Hepatocyte (in vitro differentiated cells): ENCODE data around the gene MAGI2. TPM values are rescaled to one million over a fixed set of nuclear protein-coding genes. Genes with fewer than 3 reads are reported as not detected.

Source experiments
- DNase-seq: peaks from one replicate; pipeline ENCODE4 v3.0.0-alpha.2; 2016; ENCODE audit warnings: low spot score
- H2AFZ ChIP-seq: fragments of 200-600 bp; sonication (generic); 2 replicates; pipeline ENCODE4 v1.6.0; 2016; ENCODE audit warnings: antibody characterized with exemption, mild to moderate bottlenecking
- H3K27ac ChIP-seq: fragments of 200-600 bp; sonication (generic); 2 replicates; pipeline ENCODE4 v1.5.1; 2016; ENCODE audit warnings: mild to moderate bottlenecking
- H3K27me3 ChIP-seq: fragments of 200-600 bp; sonication (generic); 2 replicates; pipeline ENCODE4 v1.6.1; 2016
- H3K36me3 ChIP-seq: fragments of 200-600 bp; sonication (generic); replicated peaks from 2 replicates; pipeline ENCODE4 v1.5.1; 2016; ENCODE audit warnings: low read depth; ENCODE audit not compliant: insufficient read depth
- H3K4me1 ChIP-seq: fragments of 200-600 bp; sonication (generic); 2 replicates; pipeline ENCODE4 v1.5.1; 2016; ENCODE audit warnings: mild to moderate bottlenecking, moderate library complexity; ENCODE audit not compliant: insufficient read depth
- H3K4me2 ChIP-seq: fragments of 200-600 bp; sonication (generic); 2 replicates; pipeline ENCODE4 v1.6.0; 2016
- H3K4me3 ChIP-seq: fragments of 200-600 bp; sonication (generic); 2 replicates; pipeline ENCODE4 v1.5.1; 2016; ENCODE audit warnings: mild to moderate bottlenecking
- H3K79me2 ChIP-seq: fragments of 200-600 bp; sonication (generic); 2 replicates; pipeline ENCODE4 v1.6.0; 2017; ENCODE audit warnings: mild to moderate bottlenecking
- H3K9me2 ChIP-seq: fragments of 200-600 bp; sonication (generic); replicated peaks from 2 replicates; pipeline ENCODE4 v1.6.0; 2017; ENCODE audit warnings: mild to moderate bottlenecking; ENCODE audit not compliant: insufficient read depth
- H3K9me3 ChIP-seq: fragments of 200-600 bp; sonication (generic); 2 replicates; pipeline ENCODE4 v1.5.1; 2016; ENCODE audit warnings: low read depth, mild to moderate bottlenecking
- H4K20me1 ChIP-seq: fragments of 200-600 bp; sonication (generic); 2 replicates; pipeline ENCODE4 v1.6.0; 2016; ENCODE audit warnings: mild to moderate bottlenecking; ENCODE audit not compliant: insufficient read depth, poor library complexity, severe bottlenecking
- EZH2 ChIP-seq: fragments of 200-600 bp; sonication (generic); IDR thresholded peaks from 2 replicates; pipeline ENCODE4 v1.6.1; 2016; ENCODE audit warnings: antibody characterized with exemption, mild to moderate bottlenecking, borderline replicate concordance
- EZH2phosphoT487 ChIP-seq: fragments of 200-600 bp; sonication (generic); IDR thresholded peaks from one replicate; pipeline ENCODE4 v1.6.1; 2018; ENCODE audit warnings: antibody characterized with exemption, mild to moderate bottlenecking, low read depth, moderate library complexity; ENCODE audit not compliant: unreplicated experiment, severe bottlenecking
- WGBS: methylation state at CpG from one replicate; pipeline ENCODE4 v1.1.6; 2016; ENCODE audit warnings: low lambda C conversion rate; ENCODE audit errors: missing lambda C conversion rate; 5-methylcytosine and 5-hydroxymethylcytosine counted together
- polyA plus RNA-seq: library from polyadenylated mRNA; unstranded; fragments of >200 nt; fragmentation: Nextera tagmentation; extraction: Ambion mirVana; gene quantifications from 2 replicates; pipeline ENCODE4 v1.2.1, GENCODE V29; 2016
- total RNA-seq: library from RNA; depleted of rRNA; stranded (reverse); fragments of >200 nt; gene quantifications from 2 replicates; pipeline ENCODE4 v1.2.3, GENCODE V29; 2014
- TF ChIP-seq, protein P1 (sequence below): fragments of 200-600 bp; sonication (generic); IDR thresholded peaks from 2 replicates; pipeline ENCODE4 v1.5.1; 2016; ENCODE audit warnings: antibody characterized with exemption, mild to moderate bottlenecking; ENCODE audit not compliant: poor library complexity

The MAGI2 gene
- total and polyA plus RNA-seq, 2 experiments from 2014 or later, result 3.1 to 6.7 TPM

DNA sequence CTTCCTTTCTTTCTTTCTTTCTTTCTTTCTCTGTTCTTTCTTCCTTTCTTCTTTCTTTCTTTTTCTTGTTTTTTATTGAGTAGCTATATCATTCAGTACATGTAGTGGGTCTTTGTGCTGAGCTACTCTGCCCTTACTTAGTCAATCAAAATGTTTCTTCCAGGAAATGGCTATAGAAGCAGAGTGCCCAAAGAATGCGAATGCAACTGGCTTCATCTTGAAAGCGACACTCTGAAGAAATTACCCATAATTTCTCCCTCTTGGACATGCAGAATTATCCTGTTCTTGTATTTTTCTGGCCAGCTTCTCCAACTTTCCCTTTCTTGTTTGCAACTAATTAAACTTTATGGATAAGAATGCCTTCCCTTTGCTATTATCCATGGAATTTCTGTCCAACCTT, 441.5 kb downstream of the MAGI2 start:
- no peaks in the 10 kb centered on the region for H3K27me3 ChIP-seq
- no peak for DNase-seq
- no peak overlapping the region for H3K4me2 ChIP-seq
- no peaks in the 10 kb centered on the region for H3K9me3 ChIP-seq
- H3K4me3 ChIP-seq, result no peak overlapping the region
- no peaks in the 10 kb centered on the region for H3K79me2 ChIP-seq
- no peak overlapping the region for H3K27ac ChIP-seq
- no peaks in the 10 kb centered on the region for H3K36me3 ChIP-seq
- no peaks in the 10 kb centered on the region for H4K20me1 ChIP-seq
- no peaks in the 10 kb centered on the region for H3K9me2 ChIP-seq
- WGBS, result 88% methylated on average over 2 of the region's 2 CpGs
- H3K4me1 ChIP-seq, result no peaks in the 10 kb centered on the region
- no peak overlapping the region for H2AFZ ChIP-seq
- TF ChIP-seq EZH2phosphoT487 (no peak), EZH2 (no peak)

DNA sequence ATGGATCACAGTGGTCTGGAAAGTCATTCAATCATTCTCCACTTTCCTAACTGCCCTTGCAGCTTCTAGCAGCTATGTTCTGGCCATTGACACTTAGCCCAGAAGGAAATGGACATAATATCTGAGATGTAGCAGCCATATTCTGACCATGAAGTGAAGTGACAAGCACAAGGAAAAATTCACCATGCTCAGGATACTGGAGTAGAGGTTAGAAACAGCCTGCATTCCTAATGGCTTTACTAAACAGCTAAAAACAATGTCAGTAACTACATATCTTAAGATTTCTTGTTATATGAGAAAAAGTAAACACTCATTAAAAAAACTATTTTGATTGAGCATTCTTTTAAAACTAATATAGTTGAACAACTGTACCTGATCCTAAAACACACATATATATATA, 443.8 kb downstream of the MAGI2 start:
- no peak for DNase-seq
- TF ChIP-seq, protein P1, sequence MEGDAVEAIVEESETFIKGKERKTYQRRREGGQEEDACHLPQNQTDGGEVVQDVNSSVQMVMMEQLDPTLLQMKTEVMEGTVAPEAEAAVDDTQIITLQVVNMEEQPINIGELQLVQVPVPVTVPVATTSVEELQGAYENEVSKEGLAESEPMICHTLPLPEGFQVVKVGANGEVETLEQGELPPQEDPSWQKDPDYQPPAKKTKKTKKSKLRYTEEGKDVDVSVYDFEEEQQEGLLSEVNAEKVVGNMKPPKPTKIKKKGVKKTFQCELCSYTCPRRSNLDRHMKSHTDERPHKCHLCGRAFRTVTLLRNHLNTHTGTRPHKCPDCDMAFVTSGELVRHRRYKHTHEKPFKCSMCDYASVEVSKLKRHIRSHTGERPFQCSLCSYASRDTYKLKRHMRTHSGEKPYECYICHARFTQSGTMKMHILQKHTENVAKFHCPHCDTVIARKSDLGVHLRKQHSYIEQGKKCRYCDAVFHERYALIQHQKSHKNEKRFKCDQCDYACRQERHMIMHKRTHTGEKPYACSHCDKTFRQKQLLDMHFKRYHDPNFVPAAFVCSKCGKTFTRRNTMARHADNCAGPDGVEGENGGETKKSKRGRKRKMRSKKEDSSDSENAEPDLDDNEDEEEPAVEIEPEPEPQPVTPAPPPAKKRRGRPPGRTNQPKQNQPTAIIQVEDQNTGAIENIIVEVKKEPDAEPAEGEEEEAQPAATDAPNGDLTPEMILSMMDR, result no peak
- Histone ChIP-seq H3K27me3 (no peaks in the 10 kb centered on the region), H3K4me3 (no peak overlapping the region), H3K9me3 (no peaks in the 10 kb centered on the region), H3K4me2 (no peak overlapping the region), H3K27ac (no peak overlapping the region), H3K9me2 (no peaks in the 10 kb centered on the region), H3K36me3 (no peaks in the 10 kb centered on the region), H3K79me2 (no peaks in the 10 kb centered on the region), H4K20me1 (no peaks in the 10 kb centered on the region), H2AFZ (no peak overlapping the region), H3K4me1 (no peaks in the 10 kb centered on the region)

DNA sequence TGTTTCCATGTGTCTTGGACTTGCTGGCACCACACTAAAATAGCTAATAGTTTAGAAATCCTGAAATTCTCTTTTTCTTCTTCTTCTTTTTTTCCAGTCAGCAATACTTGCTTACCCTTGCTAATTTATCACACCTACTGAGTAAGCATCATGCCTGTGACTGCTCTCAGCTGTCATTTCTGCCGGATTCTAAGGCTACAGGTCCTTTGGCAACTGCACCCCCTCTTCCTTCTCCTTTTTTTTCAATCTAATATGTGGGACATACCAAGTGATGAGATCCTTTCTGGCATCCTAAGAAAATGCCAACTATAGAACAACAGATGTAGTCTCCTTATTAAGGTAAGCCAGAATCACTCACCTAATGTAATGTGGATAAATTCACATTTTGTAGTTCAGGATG, 444.7 kb downstream of the MAGI2 start:
- Histone ChIP-seq H3K9me2 (no peaks in the 10 kb centered on the region), H3K27me3 (no peaks in the 10 kb centered on the region), H3K79me2 (no peaks in the 10 kb centered on the region), H2AFZ (no peak overlapping the region), H3K27ac (no peak overlapping the region), H4K20me1 (no peaks in the 10 kb centered on the region), H3K9me3 (no peaks in the 10 kb centered on the region), H3K4me3 (no peak overlapping the region), H3K4me2 (no peak overlapping the region), H3K4me1 (no peaks in the 10 kb centered on the region), H3K36me3 (no peaks in the 10 kb centered on the region)
- DNase-seq, result no peak
- 64% methylated on average over 1 of the region's 1 CpG for WGBS
- no peak for TF ChIP-seq EZH2phosphoT487
- no peak for TF ChIP-seq EZH2
- TF ChIP-seq, protein P1, result no peak

DNA sequence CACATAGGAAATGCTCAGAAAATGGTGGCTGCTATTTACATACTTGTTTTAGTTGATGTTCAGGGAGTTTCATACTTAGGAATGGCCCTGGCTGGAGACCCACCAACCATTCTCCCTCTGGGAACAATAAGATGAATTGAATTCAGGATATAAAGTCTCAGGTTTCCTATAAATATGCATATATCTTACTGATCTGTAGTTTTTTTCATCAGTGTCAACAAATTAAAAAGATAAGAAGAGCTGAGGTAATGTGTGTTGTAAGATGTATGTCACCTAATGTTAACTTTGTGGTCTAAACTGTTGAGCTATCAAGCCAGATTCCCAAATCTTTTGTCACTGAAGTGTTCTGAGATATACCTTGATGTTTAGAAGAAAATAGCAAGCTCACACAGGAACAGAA, 457.5 kb downstream of the MAGI2 start:
- TF ChIP-seq EZH2 (no peak), EZH2phosphoT487 (no peak)
- TF ChIP-seq, protein P1, result no peak
- no peaks in the 10 kb centered on the region for H3K27me3 ChIP-seq
- no peaks in the 10 kb centered on the region for H3K79me2 ChIP-seq
- DNase-seq, result no peak
- no peaks in the 10 kb centered on the region for H3K36me3 ChIP-seq
- H3K9me3 ChIP-seq, result no peaks in the 10 kb centered on the region
- H4K20me1 ChIP-seq, result no peaks in the 10 kb centered on the region
- H3K4me3 ChIP-seq, result no peak overlapping the region
- H3K4me1 ChIP-seq, result no peaks in the 10 kb centered on the region
- H3K27ac ChIP-seq, result no peak overlapping the region
- no peaks in the 10 kb centered on the region for H3K9me2 ChIP-seq
- no peak overlapping the region for H3K4me2 ChIP-seq
- no peak overlapping the region for H2AFZ ChIP-seq
